A549 (cell line): Measurements from ENCODE around the gene JAKMIP1. TPM values are rescaled to one million over a fixed set of nuclear protein-coding genes. Genes with fewer than 3 reads are reported as not detected.

Experiments used
- ATAC-seq, 2 experiments: fragments of 200-7000 bp in 1 of 2; fragments of >200 bp in 1 of 2; cut with Nextera tagmentation in 1 of 2; cut with Tn5 transposase in 1 of 2; 3 replicates each; pipeline versions ENCODE4 v1.8.0 to v1.9.1; 2018 to 2020; ENCODE audit warnings: mild to moderate bottlenecking in 1 of 2, moderate library complexity in 1 of 2
- CTCF ChIA-PET: fragments of 300-600 bp; sonication (Branson Sonifier 250); formaldehyde crosslinking; extraction: SDS; loops from one replicate; lab custom pipeline; 2021; ENCODE audit warnings: antibody characterized with exemption, inconsistent platforms; lab: Yijun Ruan, JAX
- POLR2A ChIA-PET: fragments of 350-600 bp; formaldehyde crosslinking; extraction: SDS; loops from one replicate; lab custom pipeline; 2021; ENCODE audit warnings: antibody characterized with exemption, inconsistent platforms; lab: Yijun Ruan, JAX
- DNase-seq, 2 experiments: peaks; one replicate each; pipeline versions ENCODE4 v3.0.0 to v3.0.0-alpha.2; 2011 to 2016; ENCODE audit warnings: low read depth in 1 of 2, low spot score in 1 of 2
- FAIRE-seq: peaks from 2 replicates; lab custom pipeline; 2011; peaks lifted over from hg19 to GRCh38; lab: Jason Lieb, UNC
- H3K27ac ChIP-seq, 2 experiments: fragments of >200 bp; sonication (Bioruptor Twin); formaldehyde crosslinking; 3 replicates each; pipeline ENCODE4 v1.5.1; 2016 to 2017
- H3K4me1 ChIP-seq: fragments of >200 bp; sonication (Bioruptor Twin); formaldehyde crosslinking; 3 replicates; pipeline ENCODE4 v1.6.1; 2016
- H3K4me2 ChIP-seq: fragments of >200 bp; sonication (Bioruptor Twin); formaldehyde crosslinking; 3 replicates; pipeline ENCODE4 v1.6.1; 2016
- H3K4me3 ChIP-seq: fragments of >200 bp; sonication (Bioruptor Twin); formaldehyde crosslinking; 3 replicates; pipeline ENCODE4 v1.5.1; 2016
- H3K9me3 ChIP-seq: fragments of >200 bp; sonication (Bioruptor Twin); formaldehyde crosslinking; 3 replicates; pipeline ENCODE4 v1.6.1; 2016
- ATOH8 ChIP-seq: fragments of 250-450 bp; sonication (Bioruptor Pico); IDR thresholded peaks from 2 replicates; pipeline ENCODE4 v1.5.0; 2020; ENCODE audit warnings: low read depth, mild to moderate bottlenecking, moderate library complexity
- CEBPB ChIP-seq, 2 experiments: fragments of >200 bp in 1 of 2; sonication (Bioruptor Twin) in 1 of 2; formaldehyde crosslinking in 1 of 2; IDR thresholded peaks; 2 replicates each; pipeline ENCODE4 v1.6.1; 2012 to 2016
- CHD2 ChIP-seq: fragments of 150-350 bp; IDR thresholded peaks from 2 replicates; pipeline ENCODE4 v1.6.1; 2014; ENCODE audit warnings: low read length; ENCODE audit not compliant: partially characterized antibody
- ELK1 ChIP-seq: fragments of 150-350 bp; IDR thresholded peaks from 2 replicates; pipeline ENCODE4 v1.6.1; 2014; ENCODE audit warnings: low read depth, mild to moderate bottlenecking, low read length
- EP300 ChIP-seq, 2 experiments: fragments of >200 bp; sonication (Bioruptor Twin); formaldehyde crosslinking; IDR thresholded peaks; 2 replicates in 1 of 2; 3 replicates in 1 of 2; pipeline ENCODE4 v1.6.1; 2016 to 2017
- FOSL2 ChIP-seq, 2 experiments: fragments of 450-650 bp in 1 of 2; fragments of >200 bp in 1 of 2; sonication (Bioruptor Twin) in 1 of 2; formaldehyde crosslinking; IDR thresholded peaks; 2 replicates each; pipeline versions ENCODE4 v1.5.0 to v1.6.1; 2016 to 2020; ENCODE audit warnings: mild to moderate bottlenecking in 1 of 2, moderate library complexity in 1 of 2
- HES2 ChIP-seq: fragments of >200 bp; sonication (Bioruptor Twin); formaldehyde crosslinking; IDR thresholded peaks from 2 replicates; pipeline ENCODE4 v1.6.1; 2016
- JUNB ChIP-seq: fragments of >200 bp; sonication (Bioruptor Twin); formaldehyde crosslinking; IDR thresholded peaks from 2 replicates; pipeline ENCODE4 v1.6.1; 2016
- MAFK ChIP-seq: fragments of 450-650 bp; IDR thresholded peaks from 2 replicates; pipeline ENCODE4 v1.6.1; 2014; ENCODE audit not compliant: partially characterized antibody
- POLR2AphosphoS2 ChIP-seq: conservative IDR thresholded peaks from 2 replicates; pipeline ENCODE4 v1.6.1; 2012; ENCODE audit warnings: low read length, improper control_type of control experiment, inconsistent platforms
- RCOR1 ChIP-seq: fragments of 150-350 bp; IDR thresholded peaks from 2 replicates; pipeline ENCODE4 v1.6.1; 2014; ENCODE audit warnings: antibody characterized with exemption, low read length, low read depth
- RFX5 ChIP-seq: fragments of 450-650 bp; IDR thresholded peaks from 2 replicates; pipeline ENCODE4 v1.7.1; 2014; ENCODE audit warnings: antibody characterized with exemption, mild to moderate bottlenecking, moderate library complexity
- SMC3 ChIP-seq: fragments of >200 bp; sonication (Bioruptor Twin); formaldehyde crosslinking; IDR thresholded peaks from 3 replicates; pipeline ENCODE4 v1.6.1; 2018; ENCODE audit warnings: inconsistent platforms
- SREBF2 ChIP-seq: fragments of 450-650 bp; IDR thresholded peaks from 2 replicates; pipeline ENCODE4 v1.6.1; 2014; ENCODE audit warnings: mild to moderate bottlenecking, moderate library complexity
- TP53 ChIP-seq: fragments of 250-450 bp; sonication (Bioruptor Pico); IDR thresholded peaks from 2 replicates; pipeline ENCODE4 v1.5.0; 2021; ENCODE audit warnings: mild to moderate bottlenecking, moderate library complexity
- USF2 ChIP-seq: fragments of 450-650 bp; IDR thresholded peaks from 2 replicates; pipeline ENCODE4 v1.6.1; 2014; ENCODE audit warnings: antibody characterized with exemption
- ZFP36 ChIP-seq: fragments of 450-650 bp; IDR thresholded peaks from 2 replicates; pipeline ENCODE4 v1.6.1; 2014; ENCODE audit warnings: borderline replicate concordance; ENCODE audit not compliant: partially characterized antibody
- ZNF302 ChIP-seq: fragments of 250-450 bp; sonication (Bioruptor Pico); IDR thresholded peaks from 2 replicates; pipeline ENCODE4 v1.9.0; 2021; ENCODE audit warnings: inconsistent platforms, mild to moderate bottlenecking, moderate library complexity
- ZSCAN20 ChIP-seq: fragments of 250-450 bp; sonication (Bioruptor Pico); IDR thresholded peaks from 2 replicates; pipeline ENCODE4 v1.8.0; 2022; ENCODE audit warnings: mild to moderate bottlenecking, moderate library complexity
- WGBS: methylation state at CpG from one replicate; pipeline ENCODE4 v1.1.6; 2017; ENCODE audit errors: missing lambda C conversion rate; 5-methylcytosine and 5-hydroxymethylcytosine counted together
- polyA plus RNA-seq, 4 experiments: library from polyadenylated mRNA; depleted of rRNA in 3 of 4; stranded (reverse); fragments of >200 nt; fragmentation: RNase III in 1 of 4; extraction: RNeasy Plus Mini Kit Qiagen cat#74134 plus additional on column Dnase treatment in 1 of 4; gene quantifications; 2 replicates in 3 of 4; 3 replicates in 1 of 4; pipeline ENCODE4 v1.2.3, GENCODE V29; 2011 to 2017
- TF ChIP-seq, protein P1 (sequence below): IDR thresholded peaks from 2 replicates; pipeline ENCODE4 v1.6.1; 2012

JAKMIP1 gene
- polyA plus RNA-seq, 2 of the 4 experiments (the other 2 are of a cell fraction) = not detected

- H3K4me1 ChIP-seq = no peaks in the 10 kb centered on the region
- no peaks in the 10 kb centered on the region for H3K9me3 ChIP-seq
- H3K27ac ChIP-seq = no peak overlapping the region
- CTCF ChIA-PET = no interaction called here
- POLR2A ChIA-PET = no interaction called here
- ATAC-seq = no peak
- DNase-seq = no peak
- FAIRE-seq = no peak
- H3K4me2 ChIP-seq = no peak overlapping the region
- no peak overlapping the region for H3K4me3 ChIP-seq
- 42% methylated on average over 2 of the region's 3 CpGs for WGBS
- no peak for TF ChIP-seq SMC3
- TF ChIP-seq HES2 = no peak
- TF ChIP-seq ZNF302 = no peak
- no peak for TF ChIP-seq ZSCAN20
- no peak for TF ChIP-seq SREBF2
- TF ChIP-seq RCOR1 = no peak
- no peak for TF ChIP-seq ZFP36
- TF ChIP-seq RFX5 = no peak
- TF ChIP-seq MAFK = no peak
- no peak for TF ChIP-seq JUNB
- no peak for TF ChIP-seq ATOH8 (CRISPR knock-in tag)
- TF ChIP-seq FOSL2 (IDR thresholded peaks at IDR 0.05) = no peak
- no peak for TF ChIP-seq FOSL2 (CRISPR knock-in tag; IDR thresholded peaks at IDR 0.05)
- TF ChIP-seq TP53 (CRISPR knock-in tag) = no peak
These were observed 197.4 kb downstream of the JAKMIP1 start for GRCh38 chr4:6002926-6003325.

GRCh38 chr4:6002492-6002833, 197.9 kb downstream of the JAKMIP1 start:
- Histone ChIP-seq H3K27ac (no peak overlapping the region), H3K9me3 (no peaks in the 10 kb centered on the region)
- no peak for FAIRE-seq
- TF ChIP-seq CEBPB (IDR thresholded peaks at IDR 0.05) (no peak), CHD2 (no peak), USF2 (no peak)
- TF ChIP-seq, all 56 proteins: peak for 0
- Histone ChIP-seq H3K4me3 (no peak overlapping the region), H3K4me2 (no peak overlapping the region), H3K4me1 (no peaks in the 10 kb centered on the region)
- WGBS = 33% methylated on average over 2 of the region's 5 CpGs
- POLR2A ChIA-PET = no interaction called here
- ATAC-seq (no peak), DNase-seq (no peak)
- CTCF ChIA-PET = no interaction called here

DNA sequence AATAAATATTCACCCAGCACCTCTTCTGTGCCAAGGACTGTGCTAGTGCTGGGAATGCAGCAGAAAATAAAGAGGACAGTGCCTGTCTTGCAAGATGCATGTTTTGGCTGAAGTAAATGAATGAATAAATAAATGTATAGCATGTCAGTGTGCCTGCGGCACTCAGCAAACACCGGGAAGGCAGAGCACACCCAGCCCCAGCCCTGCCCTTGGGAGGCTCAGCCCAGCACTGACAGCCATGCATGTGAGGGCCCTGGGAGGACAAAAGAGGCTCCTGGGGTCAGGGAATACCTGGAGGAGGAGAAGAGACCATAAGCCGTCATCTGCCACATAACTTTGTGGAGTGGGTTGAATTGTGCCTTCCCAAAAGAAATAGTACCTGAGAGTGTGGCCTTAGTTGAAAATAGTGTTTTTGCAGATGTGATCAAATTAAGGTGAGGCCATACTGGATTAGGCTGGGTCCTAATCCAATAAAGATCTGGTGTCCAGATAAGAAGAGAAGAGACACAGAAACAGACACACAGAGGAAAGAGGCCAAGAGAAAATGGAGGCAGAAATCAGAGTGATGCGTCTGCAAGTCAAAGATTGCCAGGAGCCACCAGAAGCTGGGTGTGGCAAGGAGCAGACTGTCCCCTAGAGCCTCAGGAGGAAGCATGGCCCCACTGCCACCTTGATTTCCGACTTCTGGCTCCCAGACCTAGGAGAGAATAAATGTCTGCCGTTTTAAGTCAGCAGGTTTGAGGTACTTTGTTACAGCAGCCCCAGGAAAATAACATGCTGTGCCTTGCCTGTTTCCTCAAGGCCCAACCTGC, 198.5 kb downstream of the JAKMIP1 start:
- CTCF ChIA-PET = no interaction called here
- POLR2A ChIA-PET = no interaction called here
- no peak overlapping the region for H3K4me2 ChIP-seq
- ATAC-seq (no peak), FAIRE-seq (no peak), DNase-seq (no peak)
- WGBS = 31% methylated on average over 5 of the region's 6 CpGs
- H3K9me3 ChIP-seq = no peaks in the 10 kb centered on the region
- TF ChIP-seq, protein P1, sequence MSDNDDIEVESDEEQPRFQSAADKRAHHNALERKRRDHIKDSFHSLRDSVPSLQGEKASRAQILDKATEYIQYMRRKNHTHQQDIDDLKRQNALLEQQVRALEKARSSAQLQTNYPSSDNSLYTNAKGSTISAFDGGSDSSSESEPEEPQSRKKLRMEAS = no peak
- no peak for TF ChIP-seq POLR2AphosphoS2
- no peak for TF ChIP-seq EP300 (IDR thresholded peaks at IDR 0.05)
- no peak for TF ChIP-seq ELK1
- no peak for TF ChIP-seq HES2
- no peaks in the 10 kb centered on the region for H3K4me1 ChIP-seq
- no peak overlapping the region for H3K27ac ChIP-seq
- no peak overlapping the region for H3K4me3 ChIP-seq
